HG03342 (cell line): ENCODE data around the gene NBEAL2.

Experiments
- ATAC-seq: cut with Tn5 transposase; IDR thresholded peaks from one replicate; pipeline ENCODE4 v1.9.1; 2021; ENCODE audit warnings: mild to moderate bottlenecking, moderate library complexity; ENCODE audit not compliant: unreplicated experiment

Gene NBEAL2

GRCh38 chr3:46944191-46944590 is 35.3 kb upstream of the NBEAL2 start:
- no peak for ATAC-seq

DNA sequence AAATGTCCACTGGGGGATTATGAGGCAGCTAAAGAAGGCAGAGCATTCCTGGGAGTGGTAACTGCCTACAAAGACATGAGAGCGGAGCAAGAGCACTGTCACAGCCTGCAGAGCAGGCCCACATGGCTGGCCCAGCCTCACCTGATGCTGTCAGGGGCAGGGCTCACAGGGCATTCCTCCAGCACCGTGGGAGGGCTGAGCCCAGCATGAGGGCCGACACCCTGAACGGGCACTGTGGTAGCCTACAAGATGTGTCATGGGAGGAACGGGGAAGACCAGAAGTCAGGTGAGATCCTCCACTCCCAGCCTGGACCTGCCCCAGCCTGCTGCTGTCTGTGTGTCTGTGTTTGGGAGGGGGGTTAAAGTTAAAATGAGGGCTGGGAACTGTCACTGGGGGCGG is 33.0 kb upstream of the NBEAL2 start:
- ATAC-seq: no peak

DNA sequence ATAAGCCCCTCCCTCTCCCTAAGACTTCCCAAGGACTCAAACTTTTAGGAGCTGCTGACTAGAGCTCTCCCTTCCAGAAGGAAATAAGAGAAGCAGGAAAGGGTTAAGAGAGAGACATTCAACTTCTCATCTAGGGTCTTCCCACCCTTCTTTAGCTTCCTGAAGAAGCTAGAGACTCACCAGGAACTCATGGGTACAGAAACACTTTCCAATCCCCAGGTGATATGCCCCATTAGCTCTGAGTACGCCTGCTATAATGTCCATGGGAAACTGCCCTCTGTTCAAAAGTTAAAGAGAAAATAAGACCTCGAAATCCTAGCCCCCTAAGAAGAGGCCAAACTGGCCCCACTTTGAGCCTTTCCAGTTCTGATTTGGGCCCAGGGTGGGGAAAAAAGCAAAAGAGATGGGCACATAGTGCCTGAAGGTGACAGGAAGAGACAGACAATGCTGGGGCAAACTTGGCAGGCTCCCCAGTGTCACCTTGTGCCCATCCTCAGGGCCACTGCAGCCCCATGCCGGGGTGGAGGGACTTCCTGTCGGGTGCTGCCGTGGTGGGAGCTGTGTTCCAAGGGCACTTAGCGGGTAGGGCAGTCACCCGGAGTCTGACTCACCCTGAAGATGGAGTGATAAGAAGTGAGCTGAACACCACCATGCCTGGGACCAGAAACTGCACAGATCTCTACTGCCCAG is 32.5 kb upstream of the NBEAL2 start:
- no peak for ATAC-seq

DNA sequence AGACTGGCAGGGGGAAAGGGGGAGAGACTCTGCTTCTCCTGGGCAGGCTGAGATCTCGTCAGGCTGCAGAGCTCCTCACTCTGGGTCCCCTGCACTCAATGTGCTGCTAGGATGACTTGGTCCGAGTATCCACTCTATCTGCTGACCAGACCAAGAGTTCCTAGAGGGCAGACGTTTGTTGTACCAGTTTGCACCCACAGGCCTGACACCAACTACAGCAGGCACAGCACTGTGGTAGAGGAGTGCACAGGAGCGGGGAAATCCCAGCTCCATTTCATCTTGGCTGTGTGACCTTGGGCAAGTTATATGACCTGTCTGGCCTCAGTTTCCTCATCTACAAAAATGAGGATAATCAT is 31.9 kb upstream of the NBEAL2 start:
- no peak for ATAC-seq

DNA sequence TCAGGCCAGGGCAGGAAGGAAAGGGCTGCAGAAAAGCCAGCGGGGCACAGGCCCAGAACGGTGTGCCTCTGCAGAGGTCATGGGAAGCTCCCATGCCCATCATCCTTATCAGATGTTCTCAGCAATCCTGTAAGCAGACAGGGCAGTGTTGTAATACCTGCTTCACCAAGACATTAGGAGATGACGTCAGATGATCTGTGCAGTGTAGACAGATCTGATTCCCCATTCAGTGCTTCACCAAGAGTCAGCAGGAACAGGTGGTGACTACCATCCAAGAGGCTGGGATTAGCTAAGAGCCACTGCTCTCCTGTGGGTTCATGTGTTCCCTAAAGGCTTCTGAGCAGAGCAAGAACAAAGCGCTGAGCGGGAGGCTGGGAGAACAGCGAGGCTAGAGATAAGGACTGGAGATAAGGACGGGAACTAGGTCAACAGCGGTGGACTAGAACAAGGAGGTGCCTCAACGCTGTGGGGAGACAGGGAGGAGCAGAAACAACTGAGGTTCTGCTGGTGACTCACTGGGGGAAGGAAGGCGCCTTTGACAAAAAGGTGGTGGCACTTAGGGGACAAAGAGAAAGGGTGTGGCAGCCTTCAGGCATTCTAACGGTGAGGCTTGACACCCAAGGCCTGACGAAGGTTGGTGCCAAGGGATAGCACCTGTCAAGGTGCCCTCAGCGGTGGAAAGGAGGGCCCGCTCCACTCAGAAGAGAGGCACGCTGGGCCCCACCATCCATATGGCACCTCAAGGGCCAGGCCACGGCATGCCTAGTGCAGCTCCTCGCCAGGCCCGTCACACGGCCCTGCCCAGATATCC is 31.3 kb upstream of the NBEAL2 start:
- no peak for ATAC-seq

DNA sequence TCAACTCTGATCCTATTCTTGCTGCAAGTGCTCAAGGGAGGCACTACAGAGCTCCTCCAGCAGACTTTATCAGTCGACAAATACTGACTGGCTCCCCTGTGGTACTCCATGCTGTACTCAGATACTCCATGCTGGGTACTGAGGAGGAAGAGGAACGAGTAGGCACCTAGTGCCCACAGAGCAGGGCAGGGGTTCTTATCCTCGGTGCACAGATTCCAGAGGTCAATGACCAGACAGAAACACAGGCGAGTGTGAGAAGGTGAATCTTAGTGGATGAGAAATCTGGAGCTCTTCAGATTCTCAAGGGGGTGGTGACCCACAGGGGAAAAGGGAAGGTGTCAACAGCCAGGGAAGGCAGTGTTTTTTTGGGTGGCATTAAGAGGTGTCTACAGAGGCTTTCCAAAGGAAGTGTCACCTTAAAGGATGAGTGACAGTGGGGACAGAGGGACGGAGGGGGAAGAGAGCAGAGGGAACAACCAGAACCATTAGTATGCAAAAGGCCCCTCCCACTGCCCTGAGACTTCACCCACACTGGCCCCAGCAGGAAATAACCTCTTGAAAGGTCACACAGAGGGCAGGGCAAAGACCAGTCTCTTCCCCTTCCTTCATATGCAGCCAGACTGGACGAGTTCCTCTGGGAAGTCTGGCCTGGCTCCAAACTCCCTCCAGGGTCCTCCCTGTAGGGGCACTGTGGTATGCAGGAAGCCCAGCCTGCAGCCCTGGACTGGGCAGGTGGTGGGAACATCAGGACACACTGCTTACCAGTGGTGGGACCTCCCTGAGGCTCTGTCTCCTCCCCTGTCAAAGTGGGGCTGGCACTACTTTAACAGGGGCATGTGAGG is 30.4 kb upstream of the NBEAL2 start:
- ATAC-seq: peak; percentile 51

DNA sequence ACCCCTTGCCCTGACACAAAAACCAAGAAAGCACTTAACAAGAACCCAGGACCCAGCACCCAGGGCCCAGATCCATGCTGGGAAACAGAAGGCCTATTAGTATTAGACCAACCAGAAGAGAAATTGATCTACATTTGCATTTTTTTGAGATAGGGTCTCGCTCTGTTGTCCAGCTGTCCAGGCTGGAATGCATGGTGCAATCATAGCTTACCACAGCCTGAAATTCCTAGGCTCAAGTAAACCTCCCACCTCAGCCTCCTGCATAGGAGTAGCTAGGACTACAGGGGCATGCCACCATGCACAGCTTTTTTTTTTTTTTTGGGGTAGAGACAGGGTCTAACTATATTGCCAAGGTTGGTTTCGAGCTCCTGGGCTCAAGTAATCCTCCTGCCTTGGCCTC is 29.3 kb upstream of the NBEAL2 start:
- ATAC-seq: no peak

DNA sequence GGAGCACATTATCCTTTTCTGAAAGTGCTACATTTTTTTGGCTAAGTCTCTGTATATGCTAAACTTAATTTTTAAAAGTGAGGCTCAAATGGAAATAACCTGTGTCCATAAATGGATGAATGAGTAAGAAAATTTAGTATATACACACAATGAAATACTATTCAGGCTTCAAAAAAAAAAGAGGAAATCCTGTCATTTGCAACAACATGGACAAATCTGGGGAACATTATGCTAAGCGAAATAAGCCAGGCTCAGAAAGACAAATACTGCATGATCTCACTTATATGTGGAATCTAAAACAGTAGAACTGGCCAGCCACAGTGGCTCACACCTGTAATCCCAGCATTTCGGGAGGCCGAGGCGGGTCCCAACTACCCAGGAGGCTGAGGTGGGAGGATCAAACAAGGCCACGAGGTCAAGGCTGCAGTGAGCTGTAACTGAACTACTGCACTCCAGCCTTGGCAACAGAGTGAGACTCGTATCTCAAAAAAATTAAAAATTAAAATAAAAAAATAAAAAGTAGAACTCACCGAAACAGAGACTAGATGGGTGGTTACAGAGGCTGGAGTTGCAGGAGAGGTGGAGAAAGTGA is 28.7 kb upstream of the NBEAL2 start:
- ATAC-seq: no peak

DNA sequence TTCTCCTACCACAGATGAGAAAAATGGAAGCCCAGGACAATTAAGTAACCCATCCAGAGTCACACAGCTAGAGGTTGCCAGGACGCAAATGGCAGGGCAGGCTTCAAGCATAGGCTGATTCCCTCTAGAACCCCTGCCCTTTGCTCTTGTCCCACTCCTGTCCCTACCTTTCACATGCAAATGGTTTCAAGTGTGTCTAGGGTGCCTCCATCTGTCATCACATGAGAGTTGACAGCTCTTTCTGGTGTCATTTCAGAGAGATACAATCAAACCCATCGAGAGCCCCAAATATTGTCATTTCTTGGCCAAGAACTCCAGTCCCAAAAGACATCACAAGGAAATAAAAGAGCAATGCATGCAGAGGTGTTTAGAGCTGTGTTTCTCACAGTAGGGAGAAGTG is 26.7 kb upstream of the NBEAL2 start:
- no peak for ATAC-seq

DNA sequence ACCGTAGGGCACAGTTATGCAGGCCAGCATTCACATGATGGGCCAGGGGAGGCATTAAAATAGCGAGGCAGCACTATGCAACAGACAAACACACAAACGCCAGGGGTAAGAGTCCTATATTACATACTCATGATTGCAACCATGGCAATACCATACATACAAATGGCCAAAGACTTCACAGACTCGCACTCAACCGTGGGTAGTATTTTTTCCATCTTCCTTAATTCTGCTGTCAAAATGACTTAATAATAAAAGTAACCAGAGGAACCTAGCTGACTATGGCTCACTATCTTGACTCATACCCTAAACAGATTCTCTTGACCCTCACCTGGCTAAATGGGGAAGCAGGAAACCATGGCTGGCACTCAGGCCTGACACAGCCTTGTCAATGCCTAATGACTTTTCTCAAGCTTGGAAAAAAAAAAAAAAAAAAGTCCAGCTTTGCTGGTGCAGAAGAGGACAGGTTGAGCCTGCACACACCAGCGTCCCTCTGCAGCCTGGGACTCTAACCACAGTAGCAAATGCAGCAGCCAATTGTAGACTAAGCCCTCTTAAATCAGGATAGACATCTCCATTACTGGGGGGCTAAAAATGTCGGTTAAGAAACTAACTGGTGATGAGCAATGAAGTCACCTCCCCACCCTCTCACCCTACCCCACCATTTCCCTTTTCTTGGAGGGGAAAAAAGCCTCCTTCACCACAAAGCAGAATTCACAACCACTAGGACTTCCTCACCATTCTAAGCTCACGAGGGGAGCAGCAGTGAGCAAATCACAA is 26.0 kb upstream of the NBEAL2 start:
- ATAC-seq: peak; percentile 42

GRCh38 chr3:46954178-46954577 is 25.3 kb upstream of the NBEAL2 start:
- ATAC-seq: no peak

GRCh38 chr3:46955157-46955556 is 24.3 kb upstream of the NBEAL2 start:
- ATAC-seq: no peak

- ATAC-seq: no peak
Observed at GRCh38 chr3:46955801-46956259, 23.6 kb upstream of the NBEAL2 start.

GRCh38 chr3:46957092-46957820 is 22.2 kb upstream of the NBEAL2 start:
- no peak for ATAC-seq

DNA sequence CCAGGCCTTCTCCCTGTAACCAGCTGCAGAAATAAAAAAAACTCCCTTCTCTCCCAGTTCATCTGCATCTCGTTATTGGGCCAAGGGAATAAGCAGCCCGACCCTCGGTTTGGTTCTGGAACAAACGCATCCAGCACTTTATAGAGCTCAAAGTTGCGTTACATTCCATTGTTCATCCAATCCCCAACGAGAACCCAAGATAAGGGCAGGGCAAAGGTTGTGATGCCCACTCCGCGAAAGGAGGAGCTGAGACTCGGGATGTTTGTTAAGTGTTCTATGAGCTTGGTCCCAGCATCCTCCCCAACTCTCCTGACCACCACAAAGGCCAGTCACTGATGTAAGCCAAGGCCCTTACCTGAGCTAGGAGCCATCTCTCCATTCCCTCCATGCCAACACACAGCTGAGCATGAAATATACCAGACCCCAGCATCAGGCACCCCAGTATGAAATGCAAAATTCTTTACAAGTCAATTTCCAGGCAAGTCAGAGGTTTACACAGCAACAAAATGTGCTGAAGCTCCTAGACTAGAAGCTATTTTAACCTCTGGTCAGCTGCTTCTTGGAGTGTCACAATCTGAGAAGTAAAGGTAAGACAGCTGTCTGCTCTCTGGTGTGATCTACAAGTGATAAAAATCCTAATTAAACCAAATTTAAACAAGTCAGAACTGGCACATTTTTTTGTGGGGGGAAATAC is 20.9 kb upstream of the NBEAL2 start:
- no peak for ATAC-seq

GRCh38 chr3:46959161-46959511 is 20.3 kb upstream of the NBEAL2 start:
- ATAC-seq: no peak

DNA sequence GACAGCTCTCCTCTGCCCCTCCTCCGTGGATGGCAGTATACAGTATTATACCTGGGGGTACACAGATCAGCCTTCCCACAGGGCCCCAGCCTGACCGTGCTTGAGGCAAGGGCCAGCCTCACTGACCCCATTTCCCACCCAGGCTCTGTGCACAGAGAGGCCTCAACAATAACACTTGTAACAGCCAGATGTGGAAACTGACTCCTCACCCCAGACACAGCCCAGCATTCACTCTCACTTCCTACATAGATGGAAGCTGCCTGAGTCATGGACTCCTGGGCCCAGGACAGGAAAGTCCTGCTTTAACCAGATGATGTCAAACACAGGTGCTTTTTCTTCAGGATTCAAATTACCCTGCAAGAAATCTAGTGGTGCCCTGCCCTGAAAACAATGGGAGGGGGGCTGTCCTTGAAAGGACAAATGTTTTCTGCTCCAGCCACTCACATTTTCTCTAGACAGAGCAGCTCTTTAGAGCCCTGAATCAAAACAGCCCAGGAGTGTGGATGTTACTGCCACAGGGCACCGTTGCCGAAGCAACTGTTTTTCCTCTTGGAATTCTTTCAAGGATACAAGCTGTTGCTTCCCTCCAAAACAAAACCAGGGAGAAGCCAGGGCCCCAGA is 19.3 kb upstream of the NBEAL2 start:
- ATAC-seq: no peak

- ATAC-seq: no peak
Observed at GRCh38 chr3:46960835-46961234, 18.6 kb upstream of the NBEAL2 start.

DNA sequence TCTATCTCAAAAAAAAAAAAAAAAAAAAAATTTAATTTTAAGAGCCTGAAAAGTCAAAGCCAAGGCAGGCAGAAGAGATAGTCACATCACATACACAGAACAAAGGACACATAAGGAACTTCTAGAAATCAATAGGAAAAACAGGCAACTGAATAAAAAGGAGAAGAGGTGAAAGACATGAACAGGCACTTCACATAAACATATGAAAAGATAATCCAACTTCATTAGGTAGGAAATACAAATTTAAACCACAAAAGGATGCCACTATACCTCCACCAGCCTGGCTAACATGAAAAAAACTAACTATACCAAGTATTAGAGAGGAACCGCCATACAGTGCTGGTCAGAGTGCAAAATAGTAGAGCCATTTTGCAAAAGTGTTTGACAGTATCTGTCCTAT is 17.0 kb upstream of the NBEAL2 start:
- ATAC-seq: no peak
